GM21390 (cell line): ENCODE results near the gene TRABD2A.
"Not testable (repeated sequence)": the region's sequence is repeated elsewhere in the genome, so short reads cannot be mapped to it uniquely, and the experiment has no call there.

ENCODE experiments used
- ATAC-seq: cut with Tn5 transposase; IDR thresholded peaks from one replicate; pipeline ENCODE4 v1.9.1; 2021; ENCODE audit not compliant: unreplicated experiment

The TRABD2A gene, protein sequence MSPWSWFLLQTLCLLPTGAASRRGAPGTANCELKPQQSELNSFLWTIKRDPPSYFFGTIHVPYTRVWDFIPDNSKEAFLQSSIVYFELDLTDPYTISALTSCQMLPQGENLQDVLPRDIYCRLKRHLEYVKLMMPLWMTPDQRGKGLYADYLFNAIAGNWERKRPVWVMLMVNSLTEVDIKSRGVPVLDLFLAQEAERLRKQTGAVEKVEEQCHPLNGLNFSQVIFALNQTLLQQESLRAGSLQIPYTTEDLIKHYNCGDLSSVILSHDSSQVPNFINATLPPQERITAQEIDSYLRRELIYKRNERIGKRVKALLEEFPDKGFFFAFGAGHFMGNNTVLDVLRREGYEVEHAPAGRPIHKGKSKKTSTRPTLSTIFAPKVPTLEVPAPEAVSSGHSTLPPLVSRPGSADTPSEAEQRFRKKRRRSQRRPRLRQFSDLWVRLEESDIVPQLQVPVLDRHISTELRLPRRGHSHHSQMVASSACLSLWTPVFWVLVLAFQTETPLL

DNA sequence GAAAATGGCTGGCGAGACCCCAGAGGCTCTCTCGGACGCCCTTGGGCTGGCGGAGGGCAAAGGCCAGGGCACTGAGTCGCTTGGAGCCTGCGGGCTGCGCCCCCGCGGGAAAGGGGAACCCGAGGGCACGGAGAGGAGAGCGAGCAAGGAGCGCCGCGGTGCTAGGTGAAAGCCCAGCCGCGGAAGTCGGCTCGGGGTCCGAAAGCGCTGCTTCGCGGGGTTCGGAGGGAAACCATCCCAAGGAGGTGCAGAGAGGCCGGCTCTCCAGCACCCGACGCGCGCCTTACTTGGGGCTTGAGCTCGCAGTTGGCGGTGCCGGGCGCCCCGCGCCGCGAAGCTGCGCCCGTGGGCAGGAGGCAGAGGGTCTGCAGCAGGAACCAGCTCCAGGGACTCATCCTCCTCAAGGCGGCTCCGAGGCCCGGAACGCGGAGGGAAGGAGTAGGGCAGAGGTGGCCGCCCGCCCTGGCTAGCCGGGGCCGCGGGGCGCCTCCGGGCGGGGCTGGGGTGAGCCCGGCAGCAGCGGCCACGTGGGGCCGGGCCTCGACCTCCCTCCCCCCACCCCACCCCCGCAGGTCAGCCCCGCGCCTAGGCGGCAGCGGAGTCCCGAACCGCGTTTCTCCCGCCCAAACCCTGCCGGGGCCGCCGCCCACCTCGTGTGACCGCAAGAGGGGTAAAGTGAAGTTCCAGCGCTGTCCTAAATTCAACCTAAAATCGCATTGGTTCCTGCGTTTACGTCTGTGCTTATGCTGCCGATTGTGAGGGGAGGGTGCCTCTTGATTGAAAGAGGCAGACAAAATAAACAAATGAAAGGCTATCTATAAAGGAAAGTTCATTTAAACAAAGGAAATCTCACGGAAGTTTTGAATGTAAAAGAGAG lies at the start of gene TRABD2A:
Gene TRABD2A (minus strand): TSS at position 440 of the 877 bp plus-strand sequence. CDS start 45 bp downstream, at position 395.
- no peak for ATAC-seq

GRCh38 chr2:84927275-84927627 lies 46.4 kb upstream of the TRABD2A start:
- ATAC-seq, result no peak

DNA sequence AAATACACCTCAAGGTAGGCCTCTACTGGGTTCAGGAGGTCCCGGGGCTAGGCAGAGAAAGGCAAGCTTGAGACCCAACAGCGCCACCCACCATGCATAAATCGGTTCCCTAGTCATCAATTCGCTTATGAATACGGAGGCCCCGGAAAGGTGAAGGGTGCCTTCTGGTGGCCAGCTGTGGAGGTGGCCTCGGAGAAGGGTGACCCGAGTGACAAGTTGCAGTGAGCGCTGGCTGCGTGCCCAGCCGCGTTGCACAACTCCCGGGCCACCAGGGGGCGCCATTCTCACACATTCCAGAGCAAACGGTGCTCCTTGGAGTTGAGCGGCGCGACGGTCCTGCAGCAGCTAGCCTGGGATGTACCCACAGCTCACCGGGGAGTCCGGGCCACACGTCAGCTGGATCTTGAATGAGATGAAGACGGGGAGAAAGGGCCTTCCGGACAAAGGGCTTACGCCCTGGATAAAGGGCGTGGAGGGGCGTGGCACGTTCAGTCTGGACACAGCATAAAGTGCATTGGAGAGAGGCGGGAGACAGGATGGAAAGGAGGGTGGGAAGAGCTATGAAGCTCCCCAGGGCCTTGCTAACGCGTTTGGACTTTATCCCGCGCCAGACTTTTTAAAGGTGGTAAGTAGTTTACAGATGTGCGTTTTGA lies 45.0 kb upstream of the TRABD2A start:
- ATAC-seq, result peak; percentile 73

GRCh38 chr2:84925336-84925723 lies 44.4 kb upstream of the TRABD2A start:
- peak; percentile 2 for ATAC-seq

GRCh38 chr2:84924173-84925106 lies 43.6 kb upstream of the TRABD2A start:
- ATAC-seq, result peak; percentile 30

DNA sequence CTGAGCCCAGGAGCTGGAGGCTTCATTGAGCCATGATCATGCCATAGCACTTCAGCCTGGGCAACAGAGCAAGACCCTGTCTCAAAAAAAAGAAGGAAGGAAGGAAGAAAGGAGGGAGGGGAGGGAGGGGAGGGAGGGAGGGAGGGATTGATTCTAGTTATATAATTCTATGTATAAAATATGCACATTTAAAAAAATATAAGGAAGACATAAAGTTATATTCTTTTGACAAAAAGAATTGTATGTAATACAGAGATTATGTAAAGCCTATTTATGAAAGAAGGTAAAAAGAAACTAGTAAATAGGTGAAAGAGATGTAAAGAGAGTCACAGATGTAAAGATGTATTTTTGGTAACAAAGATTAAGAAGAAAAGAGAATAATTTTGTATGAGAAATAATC lies 42.1 kb upstream of the TRABD2A start:
- ATAC-seq, result no peak

- peak; percentile 46 for ATAC-seq
Measured at GRCh38 chr2:84919885-84920580, 39.1 kb upstream of the TRABD2A start.

GRCh38 chr2:84918430-84918829 lies 37.5 kb upstream of the TRABD2A start:
- no peak for ATAC-seq

DNA sequence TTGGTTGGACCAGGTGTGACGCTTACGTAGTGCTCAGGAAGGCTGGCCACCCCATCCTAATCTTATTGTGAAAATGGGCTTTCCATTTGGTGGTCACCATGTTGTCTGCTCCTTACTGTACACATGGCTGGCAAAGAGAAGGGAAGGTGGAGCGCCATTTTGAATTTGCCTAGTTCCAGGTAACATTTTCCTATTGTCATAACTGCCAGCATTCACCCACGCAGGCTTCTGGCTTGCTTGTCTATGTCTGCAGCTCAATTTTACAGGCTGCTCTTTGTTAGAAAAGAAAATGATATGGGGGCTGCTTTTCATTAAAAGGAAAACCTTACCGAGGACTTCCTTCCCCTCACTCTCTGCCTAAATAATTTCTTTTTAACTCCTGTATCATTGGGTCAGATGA lies 36.9 kb upstream of the TRABD2A start:
- ATAC-seq, result not testable (repeated sequence)

DNA sequence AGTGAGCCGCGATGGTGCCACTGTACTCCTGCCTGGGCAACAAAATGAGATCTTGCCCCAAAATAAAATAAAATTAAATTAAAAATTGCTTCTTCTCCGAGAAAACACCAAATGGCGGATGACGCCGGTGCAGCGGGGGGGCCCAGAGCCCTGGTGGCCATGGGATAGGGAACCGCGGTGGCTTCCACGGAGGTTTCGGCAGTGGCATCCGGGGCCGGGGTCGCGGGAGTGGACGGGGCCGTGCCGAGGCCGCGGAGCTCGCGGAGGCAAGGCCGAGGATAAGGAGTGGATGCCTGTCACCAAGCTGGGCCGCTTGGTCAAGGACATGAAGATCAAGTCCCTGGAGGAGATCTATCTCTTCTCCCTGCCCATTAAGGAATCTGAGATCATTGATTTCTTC lies 34.8 kb upstream of the TRABD2A start:
- not testable (repeated sequence) for ATAC-seq

- no peak for ATAC-seq
Measured at GRCh38 chr2:84914334-84914733, 33.5 kb upstream of the TRABD2A start.

GRCh38 chr2:84912984-84913383 lies 32.1 kb upstream of the TRABD2A start:
- ATAC-seq, result no peak

DNA sequence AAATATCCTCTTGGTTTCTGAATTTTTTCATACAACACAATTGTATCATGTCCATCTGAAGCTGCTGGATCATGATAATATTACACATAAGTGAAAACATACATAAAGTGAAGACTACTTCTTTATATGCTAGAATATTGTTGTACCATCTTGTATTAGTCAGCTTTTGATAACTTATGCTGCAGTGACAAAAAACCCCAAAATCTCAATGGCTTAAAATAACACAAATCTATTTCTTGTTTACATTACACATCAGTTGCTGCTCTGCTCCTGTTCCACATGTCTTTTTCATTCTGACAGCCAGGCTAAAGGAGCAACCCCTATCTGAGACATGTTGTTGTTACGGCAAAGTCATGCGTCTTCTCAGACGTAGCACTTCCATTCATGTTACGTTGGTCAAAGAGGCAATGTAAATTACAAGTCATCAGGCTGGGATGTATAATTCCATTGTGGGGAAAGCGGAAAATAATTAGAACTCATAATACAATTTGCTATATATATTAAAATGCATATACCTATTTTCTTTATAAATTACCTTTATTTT lies 30.3 kb upstream of the TRABD2A start:
- no peak for ATAC-seq

DNA sequence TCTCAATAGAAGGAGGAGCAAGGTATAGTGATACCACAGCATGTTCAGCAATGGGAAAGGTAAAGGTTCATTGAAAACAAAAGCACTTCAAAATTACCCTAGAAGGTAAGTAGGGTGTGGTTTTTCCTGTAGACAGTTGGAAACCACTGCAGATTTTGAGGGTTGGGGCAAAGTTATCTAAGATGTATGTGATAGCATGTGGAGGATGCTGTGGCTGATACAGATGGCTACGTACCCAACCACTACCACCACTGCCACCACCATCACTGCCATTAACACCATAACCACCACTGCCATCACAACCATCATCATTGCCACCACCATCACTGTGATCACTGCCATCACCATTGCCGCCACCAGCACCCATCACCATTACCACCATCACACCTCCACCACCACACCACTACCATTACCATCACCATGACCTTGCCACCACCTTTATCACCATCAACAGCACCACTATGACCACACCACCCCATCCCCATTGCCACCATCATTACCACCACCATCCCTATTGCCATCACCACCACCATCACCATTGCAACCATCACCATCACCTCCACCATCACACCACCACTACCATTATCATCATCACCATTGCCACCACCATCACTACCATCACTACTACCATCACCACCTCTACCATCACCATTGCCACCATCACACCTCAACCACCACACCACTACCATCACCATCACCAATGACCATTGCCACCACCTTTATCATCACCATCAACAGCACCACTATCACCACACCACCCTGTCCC lies 28.2 kb upstream of the TRABD2A start:
- ATAC-seq, result no peak

DNA sequence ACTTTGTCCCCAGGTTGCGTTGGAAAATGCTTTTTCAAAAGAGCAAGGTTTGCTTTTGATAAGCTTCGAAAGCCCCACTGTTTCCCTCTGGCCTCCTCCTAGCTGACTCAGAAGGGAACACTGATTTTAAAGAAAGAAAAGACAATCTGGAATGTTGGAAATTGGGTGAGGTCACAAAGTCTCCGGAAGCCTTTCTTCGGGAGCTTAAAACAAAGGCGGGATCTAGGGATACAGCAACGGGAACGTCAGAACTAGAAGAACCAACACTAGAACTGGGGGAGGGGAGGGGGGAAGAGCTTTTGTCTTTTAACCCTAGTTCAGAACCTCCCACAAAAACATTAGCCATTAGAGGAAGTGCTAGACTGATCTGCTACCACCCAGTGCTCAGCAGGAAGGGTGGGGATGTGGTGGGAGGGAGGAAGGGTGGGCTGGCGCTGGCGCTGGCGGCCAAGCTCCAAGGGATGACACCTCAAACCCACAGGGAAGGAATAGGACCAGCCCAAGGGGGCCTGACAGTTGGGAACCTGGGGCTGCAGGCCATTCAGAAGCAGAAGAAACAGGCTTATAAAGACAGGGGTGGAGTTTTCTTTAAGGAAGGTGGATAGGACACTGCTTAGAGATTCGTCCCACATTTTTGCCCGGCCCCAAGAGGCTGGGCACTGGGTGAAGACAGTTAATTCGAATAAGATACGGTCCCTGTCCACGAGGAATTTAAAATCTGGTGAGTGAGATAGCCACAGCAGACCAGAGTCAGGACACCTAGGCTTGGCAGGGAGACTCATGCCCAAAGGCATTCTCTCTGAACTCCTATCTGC lies 26.2 kb upstream of the TRABD2A start:
- ATAC-seq, result peak; percentile 40

- peak; percentile 23 for ATAC-seq
Measured at GRCh38 chr2:84906108-84906899, 25.4 kb upstream of the TRABD2A start.
